Right kidney (tissue), 1 donor: ENCODE measurements around the gene PIK3R1.
"Not testable (repeated sequence)": the region's sequence is repeated elsewhere in the genome, so short reads cannot be mapped to it uniquely, and the experiment has no call there.

ENCODE experiments used
- DNase-seq: peaks from one replicate; pipeline ENCODE4 v3.0.0-alpha.2; 2016

PIK3R1 gene

DNA sequence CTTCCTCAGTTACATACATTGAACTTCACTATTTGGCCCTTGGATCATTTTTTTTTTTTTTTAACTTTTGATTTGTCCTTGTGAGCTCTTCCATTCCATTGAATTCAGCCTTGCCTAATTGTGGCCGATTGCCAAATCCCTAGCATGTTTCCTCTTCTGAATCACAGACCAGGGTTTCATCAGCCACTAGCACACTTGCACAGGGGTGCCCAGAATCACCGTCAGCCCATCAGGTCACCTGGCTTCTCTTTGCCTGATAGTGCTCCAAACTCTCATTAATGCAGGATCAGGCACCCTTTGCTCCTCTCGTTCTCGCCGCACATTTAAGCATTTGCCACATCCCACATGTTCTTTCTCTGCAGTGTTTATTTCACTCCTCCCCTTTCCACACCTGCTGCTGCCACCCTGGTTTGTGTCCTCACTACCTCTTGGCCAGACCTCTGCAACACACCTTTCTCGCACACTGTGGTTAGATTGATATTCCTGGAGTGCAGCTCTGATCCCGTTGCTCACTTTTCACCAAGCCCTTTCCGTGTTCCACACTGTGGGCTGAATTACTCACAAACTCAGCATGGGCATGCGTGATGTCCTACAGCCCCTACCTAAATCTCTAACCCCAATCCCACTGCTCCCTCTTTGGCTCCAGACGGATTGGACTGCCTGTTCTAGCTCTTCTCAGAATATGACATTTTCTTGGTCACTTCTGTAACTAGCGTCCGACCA lies 9.8 kb downstream of the PIK3R1 start:
- no peak for DNase-seq

DNA sequence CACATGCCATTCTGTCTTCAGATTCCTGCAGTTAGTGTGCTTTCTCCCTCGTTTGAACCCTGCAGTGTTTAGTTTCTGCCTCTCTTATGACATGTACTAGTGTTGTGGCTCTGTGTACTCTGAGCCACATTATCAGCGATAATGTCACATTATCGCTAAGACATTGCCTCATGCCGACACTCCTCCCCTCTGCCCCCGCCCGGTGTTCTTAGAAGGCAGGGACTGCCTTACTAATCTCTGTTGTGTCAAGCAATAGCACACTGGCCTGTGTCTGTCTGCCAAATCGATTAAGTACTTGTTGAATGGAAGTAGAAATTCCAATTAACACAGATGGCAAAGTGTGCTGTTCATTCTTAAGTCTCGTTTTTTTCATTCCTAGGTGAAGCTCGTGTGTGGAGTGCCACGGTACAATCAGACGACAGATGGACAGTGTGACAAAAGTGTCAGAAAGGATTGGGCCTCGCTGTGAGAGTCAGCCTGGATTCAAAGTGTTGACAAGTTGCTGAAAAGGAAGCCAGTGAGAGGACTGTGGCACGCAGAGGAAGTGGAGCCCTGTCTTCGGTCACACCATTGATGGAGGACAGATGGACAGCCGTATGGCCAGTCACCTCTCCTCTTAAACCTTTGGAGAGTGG lies 10.5 kb downstream of the PIK3R1 start:
- no peak for DNase-seq

DNA sequence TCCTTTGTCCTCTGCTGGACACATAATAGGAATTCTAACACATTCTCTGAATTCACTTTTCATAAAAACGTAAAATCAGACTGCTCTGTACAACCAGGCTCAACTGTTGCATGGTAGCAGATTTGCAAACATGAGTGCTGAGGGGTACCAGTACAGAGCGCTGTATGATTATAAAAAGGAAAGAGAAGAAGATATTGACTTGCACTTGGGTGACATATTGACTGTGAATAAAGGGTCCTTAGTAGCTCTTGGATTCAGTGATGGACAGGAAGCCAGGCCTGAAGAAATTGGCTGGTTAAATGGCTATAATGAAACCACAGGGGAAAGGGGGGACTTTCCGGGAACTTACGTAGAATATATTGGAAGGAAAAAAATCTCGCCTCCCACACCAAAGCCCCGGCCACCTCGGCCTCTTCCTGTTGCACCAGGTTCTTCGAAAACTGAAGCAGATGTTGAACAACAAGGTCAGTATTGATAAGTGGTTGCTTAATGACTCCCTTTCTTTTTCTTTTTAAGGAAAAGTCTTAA lies 11.1 kb downstream of the PIK3R1 start:
- no peak for DNase-seq

DNA sequence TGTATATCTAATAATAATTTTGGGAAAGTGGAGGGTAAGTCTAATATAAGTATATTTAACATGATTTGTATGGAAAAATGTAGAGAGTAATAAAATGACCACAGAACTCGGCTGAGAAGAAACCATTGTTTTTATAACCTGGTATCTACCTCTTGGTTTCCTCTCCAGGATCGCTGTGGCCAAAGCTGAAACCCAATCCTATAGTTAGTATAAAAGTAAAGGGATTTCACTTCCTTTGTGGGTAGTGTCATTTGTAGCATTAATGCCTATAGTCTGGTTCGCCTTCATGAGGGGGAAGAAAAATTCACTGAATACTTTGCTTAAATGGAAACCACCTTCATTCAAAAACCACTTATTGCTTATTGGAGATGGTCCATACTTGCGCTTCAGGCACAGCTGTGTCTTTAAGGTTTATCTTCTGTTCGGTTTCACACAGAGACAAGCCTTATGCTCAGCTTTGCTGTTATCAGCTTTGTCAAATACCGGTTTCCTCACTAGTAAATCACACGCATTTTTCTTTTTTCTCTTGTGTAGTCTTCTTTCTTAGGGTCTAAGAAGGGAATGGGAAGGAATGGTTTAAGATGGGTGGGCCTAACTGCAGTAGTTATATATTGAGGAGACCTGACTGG lies 12.1 kb downstream of the PIK3R1 start:
- DNase-seq: no peak

DNA sequence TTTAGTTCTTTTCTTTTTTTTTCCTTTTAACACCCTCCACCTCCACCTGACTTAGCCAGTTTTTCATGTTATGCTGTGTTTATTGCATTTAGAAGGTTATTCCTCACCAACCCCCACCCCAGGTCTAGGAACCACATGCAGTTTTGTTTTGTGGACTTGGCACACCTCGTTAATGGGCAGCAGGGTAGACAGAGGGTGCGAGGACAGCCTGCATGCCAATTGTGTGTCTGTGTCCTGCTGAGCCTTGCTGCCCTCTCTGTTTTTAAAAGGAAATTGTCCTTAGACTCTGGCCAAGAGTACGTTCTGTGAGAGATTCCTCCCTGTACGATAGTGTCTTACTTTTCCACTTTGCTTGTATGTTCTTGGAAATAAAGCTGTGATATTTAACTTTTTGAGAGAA lies 13.9 kb downstream of the PIK3R1 start:
- no peak for DNase-seq

DNA sequence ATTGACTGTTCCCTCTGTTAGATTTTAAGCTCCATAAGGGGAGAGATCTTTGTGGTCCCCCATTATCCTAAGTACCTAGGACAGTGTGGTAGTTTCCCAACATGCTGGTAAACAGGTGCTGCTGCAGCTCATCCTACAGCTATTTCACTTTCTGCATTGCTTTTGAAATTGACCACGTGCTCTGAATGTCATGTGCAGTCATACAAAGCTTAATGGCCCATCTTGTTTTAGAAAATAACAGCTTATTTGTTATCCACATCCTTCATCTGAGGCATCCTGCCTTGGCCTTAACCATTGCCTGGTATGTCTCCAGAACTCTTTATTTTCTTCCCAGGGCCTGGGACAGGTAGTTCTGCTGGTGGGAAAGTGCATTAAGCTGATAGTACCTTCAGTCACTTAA lies 14.7 kb downstream of the PIK3R1 start:
- DNase-seq: no peak

DNA sequence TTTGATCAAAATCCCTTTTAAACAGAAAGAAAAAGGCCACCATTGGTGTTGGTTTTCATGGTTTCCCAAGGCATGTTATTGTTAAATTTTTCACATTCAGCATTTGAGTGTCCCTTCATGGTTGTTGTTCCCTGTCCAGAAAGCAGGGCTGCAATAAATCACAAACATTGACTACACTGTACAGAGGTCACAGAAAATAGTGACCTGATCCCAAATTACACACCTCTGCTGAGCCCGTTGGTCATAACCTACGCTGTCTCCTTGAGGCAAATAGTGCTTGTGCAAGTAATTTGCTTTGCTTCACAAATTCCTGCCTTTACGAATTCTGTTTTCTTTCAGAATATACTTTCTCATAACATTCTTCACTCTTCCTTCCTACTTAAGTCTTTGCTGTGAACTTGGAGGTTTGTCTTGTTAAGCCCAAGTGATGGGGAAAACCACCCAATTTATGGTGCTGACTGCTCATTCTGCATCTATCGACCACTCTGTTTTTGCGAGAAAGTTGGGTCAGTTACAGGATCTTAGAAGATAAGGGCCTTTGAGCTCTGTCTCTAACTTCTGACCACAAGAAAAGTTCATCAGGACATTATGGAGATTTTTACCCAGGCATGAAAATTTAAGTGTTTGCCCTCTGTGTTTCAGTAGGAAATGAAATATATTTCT lies 16.0 kb downstream of the PIK3R1 start:
- no peak for DNase-seq

DNA sequence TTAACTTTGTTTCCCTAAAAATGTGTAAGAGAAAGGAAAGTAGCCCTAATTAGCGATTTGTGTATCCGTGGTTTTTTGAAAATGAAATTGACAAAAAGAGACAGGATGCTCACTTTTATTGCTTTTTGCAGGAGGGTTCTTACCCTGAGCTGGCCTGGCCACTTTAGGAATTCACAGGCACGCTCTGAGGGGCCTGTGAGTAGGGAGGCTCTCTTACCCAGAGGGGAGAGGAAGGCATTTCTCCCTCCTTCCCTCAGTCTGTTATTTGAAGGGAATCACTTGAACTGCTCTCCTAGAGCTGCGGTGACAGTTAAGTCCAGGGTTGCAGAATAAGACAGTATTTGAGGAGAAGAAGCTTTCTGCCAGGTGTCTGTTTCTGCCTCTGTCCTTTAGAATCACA lies 16.7 kb downstream of the PIK3R1 start:
- no peak for DNase-seq

DNA sequence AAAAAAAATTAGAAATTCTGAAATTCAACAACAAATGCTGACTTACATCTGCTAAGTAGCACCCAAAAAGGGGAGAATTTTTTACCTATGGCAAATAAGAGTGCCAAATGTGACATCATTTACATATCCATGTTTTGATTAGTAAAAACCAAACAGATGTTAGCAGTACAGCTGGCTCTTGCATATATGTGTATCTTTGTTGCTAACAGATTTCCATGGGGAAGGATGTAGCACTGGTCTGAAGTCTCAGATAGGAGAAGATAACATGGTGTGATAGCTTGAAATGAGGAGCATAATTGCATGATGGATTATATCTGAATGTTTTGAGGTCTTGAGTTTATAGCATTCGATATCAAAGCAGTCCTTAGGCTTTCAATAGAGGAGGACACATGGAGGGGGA lies 17.5 kb downstream of the PIK3R1 start:
- no peak for DNase-seq

DNA sequence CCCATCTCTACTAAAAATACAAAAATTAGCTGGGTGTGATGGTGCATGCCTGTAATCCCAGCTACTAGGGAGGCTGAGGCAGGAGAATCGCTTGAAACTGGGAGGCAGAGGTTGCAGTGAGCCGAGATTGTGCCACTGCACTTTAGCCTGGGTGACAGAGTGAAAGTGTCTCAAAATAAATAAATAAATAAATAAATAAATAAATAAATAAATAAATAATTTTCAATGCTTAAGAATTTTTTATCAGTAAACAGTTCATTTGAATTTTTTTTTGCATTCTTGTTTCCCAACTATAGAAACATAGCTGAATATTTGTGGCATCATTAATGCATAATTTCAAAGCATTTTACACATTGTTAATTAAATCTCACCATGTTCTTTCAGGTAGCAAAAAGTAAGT lies 19.7 kb downstream of the PIK3R1 start:
- not testable (repeated sequence) for DNase-seq

DNA sequence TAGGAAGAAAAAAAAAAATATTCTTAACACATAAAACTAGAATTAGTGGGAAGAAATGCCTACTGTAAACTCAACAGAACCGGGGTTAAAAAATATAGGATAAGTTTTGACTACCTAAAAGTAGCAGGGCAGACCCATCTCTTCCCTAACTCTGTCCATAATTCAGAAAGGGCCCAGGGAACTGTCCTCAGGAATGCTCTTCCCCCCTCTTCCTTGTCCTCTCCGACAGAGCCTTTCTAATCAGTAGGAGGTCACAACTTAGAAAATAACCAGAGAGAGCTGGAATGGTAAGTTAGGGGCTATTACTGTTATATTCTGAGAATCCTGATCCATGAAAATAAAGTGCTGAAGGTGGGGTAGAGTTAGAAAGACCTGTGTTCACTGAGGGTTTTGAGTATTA lies 22.2 kb downstream of the PIK3R1 start:
- DNase-seq: no peak

DNA sequence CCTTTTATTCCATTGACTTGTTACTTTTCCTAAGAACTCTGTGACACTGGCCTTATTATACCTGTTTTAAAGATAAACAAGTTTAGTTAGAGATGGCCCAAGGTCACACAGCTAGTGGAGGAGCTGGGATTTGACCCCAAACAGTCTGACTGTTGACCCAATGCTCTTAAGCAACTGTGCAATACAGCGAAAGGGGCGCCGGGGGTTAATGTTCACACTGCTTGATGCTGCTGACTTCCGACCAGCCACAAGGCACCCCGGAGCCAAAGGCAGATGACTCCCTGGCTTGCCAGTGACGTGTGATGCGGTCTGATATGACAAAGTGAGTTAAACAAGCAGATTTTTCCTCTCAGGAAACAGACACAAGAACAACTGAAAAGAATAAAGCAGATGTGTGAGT lies 23.9 kb downstream of the PIK3R1 start:
- peak; percentile 37 for DNase-seq

DNA sequence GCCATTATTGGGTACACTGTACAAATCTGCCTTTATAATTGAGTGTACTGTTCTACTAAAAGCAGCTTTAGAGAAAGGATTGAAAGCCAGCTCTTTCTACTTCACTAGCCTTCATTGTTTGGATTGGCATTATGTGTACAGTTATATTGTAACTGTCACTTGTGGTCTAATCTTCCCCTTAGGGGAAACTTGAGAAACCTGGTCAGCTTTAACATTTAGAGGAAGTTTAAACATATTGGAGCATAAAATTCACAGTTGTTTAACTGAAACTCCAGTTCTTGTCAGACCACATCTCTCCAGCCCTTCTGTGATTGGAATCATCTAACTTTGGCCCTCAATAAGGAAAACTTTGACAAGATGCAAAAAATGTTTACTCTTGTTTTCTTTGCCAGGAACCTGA lies 24.6 kb downstream of the PIK3R1 start:
- DNase-seq: no peak

DNA sequence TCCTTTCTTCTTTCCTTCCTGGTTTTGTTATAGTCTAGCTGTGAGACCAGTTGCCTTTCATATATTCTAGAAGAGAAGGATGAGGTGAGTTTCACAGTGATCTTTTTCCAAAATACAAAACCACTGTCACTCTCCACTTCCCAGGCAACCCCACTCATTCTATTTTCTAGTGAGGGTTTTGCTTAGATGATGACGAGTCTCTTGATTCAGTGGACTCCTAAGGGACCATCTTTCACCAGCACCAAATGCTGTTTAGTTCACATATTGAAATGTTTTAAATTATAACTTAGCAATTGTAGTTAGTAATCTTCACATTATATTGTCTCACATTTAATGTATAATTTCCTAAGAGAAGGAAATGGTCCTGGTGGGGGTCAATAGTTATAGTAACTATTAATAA lies 25.2 kb downstream of the PIK3R1 start:
- DNase-seq: no peak

DNA sequence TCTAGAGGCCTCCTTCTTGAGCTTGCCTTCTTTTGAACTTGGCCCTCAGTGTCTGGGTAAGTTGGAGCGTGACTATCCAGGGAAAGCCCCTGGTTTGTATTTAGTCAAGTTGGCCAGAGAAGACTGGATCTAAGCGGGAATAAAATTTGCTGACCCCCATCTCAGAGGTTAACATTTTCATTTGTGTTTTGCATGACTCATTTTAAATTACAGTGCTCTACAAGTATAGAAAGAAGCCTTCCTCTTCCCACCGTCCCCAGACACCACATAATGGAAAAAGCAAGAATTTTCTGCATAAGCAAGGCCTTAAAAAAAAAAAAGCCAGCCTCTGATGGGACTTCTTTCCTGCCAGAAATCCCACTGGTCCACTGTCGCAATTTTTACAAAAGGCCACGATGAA lies 27.2 kb downstream of the PIK3R1 start:
- no peak for DNase-seq

DNA sequence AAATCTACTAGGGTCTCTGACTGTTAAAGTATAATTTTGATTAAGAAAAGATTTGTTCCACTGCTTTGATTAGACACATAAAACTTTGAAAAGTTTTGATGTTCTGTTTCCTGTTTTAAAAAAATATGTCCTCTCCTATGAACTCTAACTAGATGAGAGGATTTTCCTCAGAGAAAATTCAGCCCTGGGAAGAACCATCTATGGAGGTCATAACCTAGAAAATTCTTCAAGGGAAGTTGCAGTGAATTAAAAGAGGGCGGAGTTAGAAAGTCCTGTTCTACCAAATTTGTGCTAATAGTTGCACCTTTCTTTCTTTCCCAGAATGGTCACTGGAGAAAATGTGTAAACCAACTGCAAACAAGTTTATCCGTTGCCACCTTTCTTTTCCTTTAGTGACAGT lies 27.7 kb downstream of the PIK3R1 start:
- DNase-seq: no peak

DNA sequence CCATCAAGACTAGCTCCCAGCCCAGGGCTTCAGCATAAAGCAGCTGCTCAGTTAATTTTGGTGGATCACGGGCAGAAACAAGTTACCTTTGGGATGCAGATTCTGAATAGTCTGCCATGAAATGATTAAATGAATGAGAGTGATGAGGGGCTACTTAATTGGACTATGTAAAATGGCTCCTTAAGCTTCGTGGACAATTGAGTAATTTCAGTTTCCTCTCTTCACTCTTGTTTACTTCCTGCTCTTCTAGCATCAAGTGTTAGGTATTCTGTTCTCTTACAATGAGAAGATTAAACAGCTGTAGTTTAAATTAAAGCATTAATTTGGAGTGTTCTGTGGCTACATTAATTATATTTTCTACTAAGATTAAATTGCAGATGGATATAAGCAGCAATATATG lies 28.1 kb downstream of the PIK3R1 start:
- DNase-seq: no peak

DNA sequence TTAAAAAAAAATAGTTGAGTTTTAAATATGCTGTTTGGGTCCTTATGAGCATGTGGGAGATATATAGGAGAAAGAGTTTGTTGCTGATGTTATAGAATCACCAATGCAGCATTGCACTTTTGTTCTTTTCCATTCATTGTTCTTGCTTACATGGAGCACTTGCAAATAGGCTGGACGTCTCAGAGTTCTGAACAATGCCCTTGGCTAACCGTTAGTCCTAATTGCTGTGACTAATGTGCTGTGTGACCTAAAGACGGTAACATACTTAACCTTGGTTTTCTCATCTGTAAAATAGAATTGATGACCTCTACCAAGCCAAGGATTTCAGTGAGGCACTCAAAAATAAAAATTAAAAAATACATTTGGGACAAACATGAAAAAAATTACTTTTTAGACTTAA lies 29.8 kb downstream of the PIK3R1 start:
- no peak for DNase-seq

DNA sequence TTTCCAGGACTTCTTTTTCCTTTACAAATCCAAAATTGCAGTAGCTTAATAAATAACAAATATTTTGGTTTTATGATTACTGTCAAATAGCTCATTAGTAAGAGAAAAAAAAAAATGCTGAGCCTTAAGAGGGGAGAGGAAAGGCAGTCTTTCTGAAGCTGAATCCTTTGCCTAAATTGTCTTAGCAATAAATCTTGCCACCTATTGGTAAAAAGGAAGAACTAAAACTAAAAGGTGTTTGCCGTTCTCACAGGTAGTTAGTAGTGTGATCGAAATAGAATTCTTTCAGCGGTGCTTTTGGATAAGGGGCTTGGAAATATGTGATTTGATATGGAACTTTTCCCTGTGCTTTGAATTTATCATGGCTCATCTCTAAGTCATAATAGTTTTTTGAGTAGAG lies 31.2 kb downstream of the PIK3R1 start:
- no peak for DNase-seq

DNA sequence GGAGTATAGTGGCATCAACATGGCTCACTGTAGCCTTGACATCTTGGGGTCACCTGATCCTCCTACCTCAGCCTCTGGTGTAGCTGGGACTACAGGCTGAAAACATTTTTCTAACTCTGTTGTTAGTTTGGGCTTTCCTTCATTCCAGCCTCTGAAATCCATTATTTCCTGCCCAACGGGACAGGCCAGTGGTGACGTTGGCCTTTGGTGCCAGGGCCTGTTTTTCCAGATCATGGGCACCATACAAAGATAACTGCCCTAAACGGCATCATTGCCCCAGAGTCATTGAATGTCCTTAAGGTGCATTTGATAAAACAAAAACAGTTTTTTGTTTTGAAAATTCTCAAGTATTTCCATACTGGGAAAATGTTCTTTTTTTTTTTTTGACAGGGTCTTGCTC lies 32.1 kb downstream of the PIK3R1 start:
- DNase-seq: no peak

DNA sequence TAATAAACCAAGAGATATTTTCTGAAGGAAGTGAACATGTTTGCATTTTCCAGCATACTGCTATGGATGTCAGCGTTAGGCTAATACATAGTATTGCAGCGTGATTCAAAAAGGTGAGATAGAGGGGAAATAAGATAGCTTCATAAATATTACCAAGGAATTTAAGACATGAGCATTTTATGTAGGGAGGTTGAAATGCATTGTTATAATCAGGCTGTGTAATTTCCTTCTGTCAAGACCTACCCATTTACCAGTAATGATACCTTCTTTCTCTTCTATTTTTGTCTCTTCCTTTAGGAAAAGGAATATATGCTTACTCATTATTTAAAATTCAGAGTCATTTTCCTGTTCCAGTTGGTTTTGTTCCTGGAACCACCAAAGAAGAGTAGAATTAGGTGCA lies 33.3 kb downstream of the PIK3R1 start:
- no peak for DNase-seq

DNA sequence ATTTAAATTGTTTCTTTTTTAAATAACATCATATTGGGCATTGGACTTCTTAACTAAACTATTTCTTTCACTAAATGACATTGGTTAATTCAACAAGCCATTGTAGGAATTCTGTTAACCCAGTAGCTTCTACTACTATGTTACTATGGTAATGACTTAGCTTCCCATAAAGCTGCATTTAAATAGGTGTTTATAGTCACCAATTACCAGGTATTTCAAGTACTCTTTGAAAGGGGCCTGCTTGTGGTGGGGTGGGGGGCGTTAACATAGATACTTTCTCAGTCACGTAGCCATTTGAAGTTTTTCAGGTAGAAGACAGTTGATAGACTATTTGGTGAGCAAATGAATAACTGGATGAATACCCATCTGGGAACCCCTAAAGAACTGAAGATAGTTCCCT lies 34.0 kb downstream of the PIK3R1 start:
- no peak for DNase-seq

DNA sequence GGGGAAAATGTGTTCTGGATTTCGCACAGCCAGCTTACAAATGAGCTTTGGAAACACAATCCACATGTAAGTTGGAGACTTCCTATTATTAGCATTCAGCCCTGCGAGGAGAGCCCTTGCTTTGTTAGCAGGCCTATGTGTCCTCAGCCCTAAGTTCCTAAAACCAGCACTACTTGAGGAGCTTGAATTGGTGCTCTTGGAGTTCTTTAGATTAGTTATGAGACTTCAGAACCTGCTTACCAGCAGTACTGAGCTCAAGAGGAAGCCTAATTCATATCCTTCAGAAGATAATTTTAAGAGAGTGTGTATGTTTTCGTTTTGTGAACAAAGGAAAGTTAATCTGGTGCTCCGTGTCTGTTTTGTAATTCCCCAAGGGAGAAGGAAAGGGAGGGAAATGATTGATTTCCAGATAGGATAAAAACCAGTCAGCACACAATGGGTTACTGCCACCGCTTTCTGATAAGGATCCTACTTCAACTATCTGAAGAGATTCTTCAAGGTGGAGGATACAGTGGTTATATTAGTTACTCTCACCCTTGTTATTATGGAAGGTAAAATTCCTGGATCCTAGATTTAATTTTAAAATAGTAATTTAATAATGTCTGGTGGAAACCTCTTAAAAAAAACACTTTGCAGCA lies 35.2 kb downstream of the PIK3R1 start:
- no peak for DNase-seq
